Left ventricle myocardium superior (tissue), 1 donor: Measurements from ENCODE around the gene CKS1B. TPM values are rescaled to one million over a fixed set of nuclear protein-coding genes. Genes with fewer than 3 reads are reported as not detected.

Experiments used
- ATAC-seq: fragments of 200-7000 bp; cut with Tn5 transposase; one replicate; pipeline ENCODE4 v1.9.1; 2020; ENCODE audit warnings: mild to moderate bottlenecking, moderate library complexity
- DNase-seq: peaks from one replicate; pipeline ENCODE4 v3.0.0-alpha.2; 2020
- intact Hi-C: fragments of 100-400 bp; cut with micrococcal nuclease; formaldehyde crosslinking; loops from one replicate; pipeline ENCODE4 v1.11.0; 2022
- total RNA-seq: library from RNA; stranded (reverse); fragmentation: NEBNext Ultra II Directional; extraction: Animal tissue kit (Norgen Biotek cat#: 25700); gene quantifications from one replicate; pipeline ENCODE4 v1.2.1, GENCODE V29; 2021
- donor health status: DM: no; HTN: yes; CAD: no; lungs with severe emphysema.

Gene CKS1B
- total RNA-seq, 1 donor from 2014 or later: 16.7 TPM

DNA sequence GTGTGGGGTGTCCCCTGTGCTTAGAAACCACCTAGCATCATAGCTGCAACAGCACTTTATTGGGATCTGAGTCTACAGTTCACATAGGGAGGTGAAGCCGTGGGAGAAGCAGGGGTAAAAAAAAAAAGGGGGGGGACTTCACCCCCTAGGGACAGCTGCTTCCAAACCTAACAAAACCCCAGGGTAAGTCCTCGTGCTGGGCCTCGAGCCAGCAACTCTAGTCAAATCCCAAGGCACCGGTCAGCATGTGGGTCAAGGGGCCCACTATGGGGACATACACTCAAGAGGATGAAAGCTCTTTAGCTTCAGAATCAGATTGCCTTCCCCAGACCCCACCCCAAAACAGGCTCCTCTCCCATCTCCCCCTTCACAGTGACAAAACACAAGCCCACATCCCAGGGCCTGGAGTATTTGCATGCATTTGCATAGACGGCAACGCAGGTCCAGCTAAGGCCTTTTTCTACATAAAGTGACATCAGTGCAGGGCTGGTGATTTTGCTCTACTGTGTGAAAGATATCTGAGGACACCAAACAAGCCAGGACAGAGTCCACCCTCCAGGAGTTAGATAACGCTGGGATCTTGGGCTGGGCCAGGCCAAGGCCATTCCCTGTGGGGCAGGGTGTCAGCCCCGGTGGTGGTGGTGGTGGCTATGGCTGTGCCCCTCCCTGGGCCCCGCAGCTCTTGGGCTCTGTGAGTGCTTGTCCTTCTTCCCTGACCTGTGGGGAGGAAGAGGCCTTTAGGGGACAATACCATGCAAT, 29.9 kb upstream of the CKS1B start:
- ATAC-seq (peak; percentile 10), DNase-seq (peak; percentile 48)
- intact Hi-C loops: no loop called here

DNA sequence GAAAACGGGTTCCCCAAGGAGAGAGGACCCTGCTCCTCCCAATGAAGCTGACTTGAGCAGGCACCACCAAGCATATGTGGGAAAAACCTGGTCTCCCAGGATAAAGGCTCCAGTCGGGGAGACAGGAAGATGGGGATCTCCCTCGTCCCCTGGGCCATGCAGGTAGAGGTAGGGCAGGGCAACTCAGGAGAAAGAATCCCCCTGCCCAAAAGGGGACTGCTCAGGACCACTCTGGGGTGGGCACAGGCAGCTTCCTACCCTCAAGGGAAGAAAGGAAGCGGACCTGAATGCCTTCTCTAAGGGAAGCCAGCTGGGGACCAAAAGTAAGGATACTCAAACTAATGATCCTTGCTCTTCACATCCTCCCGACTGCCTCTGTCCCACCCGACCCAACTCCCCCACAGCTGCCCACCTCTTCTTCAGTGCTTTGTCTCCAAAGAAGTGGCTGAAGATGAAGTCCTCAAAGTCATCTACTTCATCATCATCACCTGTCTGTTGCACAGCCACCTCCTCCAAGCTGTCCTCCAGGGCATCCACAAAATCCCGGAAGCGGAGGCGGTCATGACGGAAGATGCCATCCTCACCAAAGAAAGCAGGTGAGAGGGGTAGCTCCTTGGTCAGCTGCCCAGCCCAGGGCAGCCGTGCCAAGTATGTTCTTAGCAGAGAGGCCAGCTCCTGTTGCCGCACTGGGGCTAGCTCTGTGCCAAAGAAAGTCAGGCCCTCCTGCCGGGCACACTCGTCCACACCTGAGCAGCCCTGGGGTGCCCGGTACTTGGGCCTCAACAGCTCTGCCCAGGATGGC, 29.1 kb upstream of the CKS1B start:
- DNase-seq: no peak
- ATAC-seq: no peak
- intact Hi-C loops: no loop called here

DNA sequence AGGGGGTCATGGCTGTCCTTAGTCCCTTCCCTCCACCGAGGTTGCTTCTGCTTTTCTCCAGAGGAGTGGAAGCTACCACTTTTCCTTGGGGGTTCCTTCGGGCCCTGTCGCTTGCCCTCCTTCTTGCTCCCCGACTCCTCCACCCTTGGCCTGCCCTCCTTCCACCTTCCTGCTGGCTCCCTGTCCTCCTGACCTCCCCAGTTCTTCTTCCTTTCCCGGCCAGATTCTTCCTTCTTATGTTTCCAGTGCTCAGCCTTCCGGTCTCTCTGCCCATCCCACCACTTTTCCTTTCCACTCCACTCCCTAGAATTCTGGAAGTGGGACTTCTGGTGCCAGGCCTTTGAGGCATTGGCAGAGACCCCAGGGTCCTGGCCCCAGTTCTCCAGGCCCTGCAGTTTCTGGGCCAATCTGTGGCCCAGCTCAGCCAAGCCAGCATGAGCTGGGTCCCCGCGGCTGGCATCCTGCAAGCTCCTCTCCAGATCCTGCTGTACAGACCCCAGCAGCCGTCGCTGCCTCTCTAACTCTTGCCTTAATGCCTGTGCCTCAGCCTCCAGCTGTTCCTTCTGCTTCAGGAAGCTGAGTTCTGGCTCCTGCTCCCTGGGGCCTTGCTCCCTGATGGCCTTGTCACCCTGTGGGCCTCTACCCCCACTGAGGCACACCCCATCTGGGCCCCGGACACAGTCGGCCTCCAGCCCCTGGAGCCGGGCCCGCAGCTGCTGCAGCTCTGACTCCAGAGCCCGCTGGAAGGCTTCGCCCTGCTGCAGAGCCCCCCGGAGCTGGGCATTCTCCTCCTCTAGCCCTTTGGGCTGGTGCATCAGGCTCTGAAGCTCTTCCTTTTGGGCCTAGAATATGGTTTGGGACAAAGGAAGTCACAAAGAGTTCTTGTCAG, 28.3 kb upstream of the CKS1B start:
- DNase-seq (no peak), ATAC-seq (no peak)

DNA sequence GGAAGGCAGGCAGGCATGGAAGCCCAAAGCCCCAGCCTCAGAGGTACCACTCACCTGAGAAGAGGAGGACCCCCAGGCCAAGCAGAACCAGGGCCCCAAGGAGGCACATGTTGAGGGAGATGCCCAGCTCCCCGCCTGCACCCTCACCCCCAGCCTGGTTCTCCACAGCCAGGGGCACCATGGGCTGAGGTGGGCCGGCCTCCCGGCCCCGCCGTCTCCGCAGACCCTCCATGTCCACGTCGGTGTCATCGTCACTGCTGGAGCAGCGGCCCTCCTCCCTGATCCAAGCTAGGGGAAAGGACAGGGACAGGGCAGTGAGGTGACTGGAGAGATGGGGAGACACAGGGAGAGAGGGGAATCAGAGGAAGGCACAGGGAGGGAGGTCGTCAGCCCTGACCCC, 26.4 kb upstream of the CKS1B start:
- ATAC-seq (no peak), DNase-seq (peak; percentile 30)
- intact Hi-C loops: no loop called here

More for the DNA sequence above, 28.3 kb upstream of the CKS1B start:
- intact Hi-C loops: no loop called here

DNA sequence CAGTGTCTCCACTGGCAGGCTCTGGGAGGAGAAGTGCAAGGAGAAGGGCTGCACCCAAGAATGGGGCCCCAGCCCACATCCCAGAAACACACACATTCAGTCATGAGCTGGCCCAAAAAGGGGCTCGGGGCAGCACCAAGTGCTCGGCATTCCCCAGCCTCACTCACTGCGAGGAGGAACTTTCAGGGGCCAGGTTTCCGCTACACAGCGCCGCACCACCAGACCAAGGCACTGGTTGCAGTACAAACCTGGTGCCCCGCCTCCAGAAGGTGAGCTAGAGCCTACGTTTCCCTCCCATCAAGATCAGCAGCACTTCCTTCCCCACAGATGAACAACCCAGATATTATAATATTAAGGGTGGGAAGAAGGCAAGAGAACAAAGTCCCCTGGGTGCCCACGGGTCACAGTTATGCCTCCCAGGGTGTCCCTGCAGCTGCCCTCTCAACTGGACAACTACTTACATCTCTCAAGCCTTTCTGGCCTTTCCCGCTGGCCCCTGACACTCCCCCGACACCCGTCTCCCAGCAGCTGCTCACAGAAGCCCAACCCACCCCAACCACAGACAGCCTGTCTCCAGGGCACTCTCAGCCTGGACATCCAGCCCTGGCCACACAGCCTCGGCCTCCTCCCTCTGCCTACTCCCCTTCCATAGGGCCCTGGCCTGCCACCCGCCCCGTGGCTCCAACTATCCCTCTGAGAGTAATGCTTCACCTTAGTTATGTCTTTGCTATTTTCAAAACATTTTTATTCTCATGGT, 22.4 kb upstream of the CKS1B start:
- ATAC-seq (no peak), DNase-seq (no peak)
- intact Hi-C loops: no loop called here

DNA sequence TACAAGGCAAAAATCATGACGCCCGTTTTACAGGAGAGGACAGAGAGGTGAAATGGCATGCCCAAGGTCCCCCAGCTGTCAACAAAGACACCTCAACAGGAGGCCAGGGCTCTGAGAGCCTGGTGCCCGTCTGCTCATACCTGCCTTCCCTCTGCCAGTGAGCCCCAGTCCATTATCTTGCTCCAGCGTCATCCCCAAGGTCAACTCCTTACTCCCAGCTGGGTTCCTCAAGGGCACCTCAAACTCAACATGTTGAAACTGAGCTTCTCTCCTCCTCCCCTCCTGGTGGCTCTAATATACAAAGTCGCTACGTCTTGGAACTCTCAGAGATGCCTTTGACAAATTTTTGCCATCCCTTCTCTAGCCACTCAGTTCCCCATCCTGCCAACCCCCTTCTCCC, 21.8 kb upstream of the CKS1B start:
- no peak for ATAC-seq
- intact Hi-C loops: no loop called here
- no peak for DNase-seq

DNA sequence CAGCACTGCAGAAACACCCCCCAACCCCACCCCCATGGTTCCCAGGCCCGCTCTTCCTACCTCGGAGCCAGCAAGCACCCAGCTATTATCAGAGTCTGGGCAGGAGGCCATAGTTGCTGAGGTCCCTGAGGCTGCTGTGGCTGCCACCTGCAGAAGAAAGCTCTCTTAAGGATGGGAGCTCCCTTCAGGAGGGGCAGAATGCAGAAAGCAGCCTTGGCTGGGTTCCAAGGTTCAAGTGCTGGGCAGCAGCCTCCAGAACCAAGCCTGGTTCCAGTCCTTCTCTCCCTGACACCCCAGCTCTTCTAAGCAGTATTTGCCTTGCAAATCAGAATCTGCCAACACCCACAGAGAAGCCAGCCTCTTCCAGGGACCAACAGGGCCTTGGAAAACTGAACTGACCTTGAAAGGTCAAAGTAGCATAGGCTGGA, 20.9 kb upstream of the CKS1B start:
- DNase-seq (no peak), ATAC-seq (no peak)
- intact Hi-C loops: no loop called here

DNA sequence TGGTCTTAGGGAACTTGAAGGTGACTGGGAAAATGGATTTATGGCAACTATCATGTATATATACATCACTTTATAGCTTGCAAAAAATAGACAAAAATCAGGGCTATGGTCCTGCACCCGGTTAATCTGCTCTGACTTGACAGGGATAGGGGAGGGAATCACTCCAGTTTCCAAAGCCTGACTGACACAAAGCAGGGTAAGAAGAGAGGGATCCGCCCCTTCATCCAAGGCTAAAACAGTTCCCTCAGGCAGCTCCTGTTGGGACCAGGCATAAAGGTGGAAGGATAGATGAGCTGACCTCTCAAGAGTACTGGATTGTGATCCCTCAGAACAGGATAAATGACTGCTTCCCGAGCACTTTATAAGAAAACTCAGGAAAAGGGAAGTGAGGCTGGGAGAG, 19.9 kb upstream of the CKS1B start:
- ATAC-seq (no peak), DNase-seq (no peak)
- intact Hi-C loops: no loop called here

DNA sequence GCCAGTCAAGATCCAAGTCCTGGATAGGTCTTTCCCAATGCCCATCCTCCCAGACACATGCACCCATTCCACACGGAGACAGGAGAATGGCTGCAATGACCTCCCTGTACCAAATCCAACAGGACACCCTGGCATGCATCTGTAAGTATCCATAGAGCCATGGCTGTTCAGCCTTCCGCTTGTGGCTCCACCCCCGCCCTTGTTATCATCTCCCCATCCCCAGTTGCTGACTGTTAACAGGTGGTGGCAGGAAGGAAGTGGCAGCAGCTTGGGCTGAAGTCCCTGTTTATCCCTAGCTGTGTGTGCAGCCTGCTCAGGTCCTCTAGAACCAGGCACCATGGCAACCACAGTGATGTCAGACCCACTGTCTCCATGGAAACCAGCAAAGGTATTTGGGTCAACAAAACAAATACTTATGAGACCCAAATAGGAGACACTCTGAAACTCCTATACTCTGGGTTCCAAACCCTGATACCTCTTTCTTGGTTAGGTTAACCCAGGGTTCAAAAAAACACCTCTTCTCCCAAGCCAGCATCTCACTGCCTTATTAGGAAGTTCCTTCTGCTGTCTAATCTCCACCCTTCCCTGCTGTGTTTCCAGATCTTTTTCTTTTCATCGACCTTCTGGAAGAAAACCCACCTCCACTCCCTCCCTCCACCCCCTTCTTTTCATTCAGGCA, 19.3 kb upstream of the CKS1B start:
- intact Hi-C loops: no loop called here

DNA sequence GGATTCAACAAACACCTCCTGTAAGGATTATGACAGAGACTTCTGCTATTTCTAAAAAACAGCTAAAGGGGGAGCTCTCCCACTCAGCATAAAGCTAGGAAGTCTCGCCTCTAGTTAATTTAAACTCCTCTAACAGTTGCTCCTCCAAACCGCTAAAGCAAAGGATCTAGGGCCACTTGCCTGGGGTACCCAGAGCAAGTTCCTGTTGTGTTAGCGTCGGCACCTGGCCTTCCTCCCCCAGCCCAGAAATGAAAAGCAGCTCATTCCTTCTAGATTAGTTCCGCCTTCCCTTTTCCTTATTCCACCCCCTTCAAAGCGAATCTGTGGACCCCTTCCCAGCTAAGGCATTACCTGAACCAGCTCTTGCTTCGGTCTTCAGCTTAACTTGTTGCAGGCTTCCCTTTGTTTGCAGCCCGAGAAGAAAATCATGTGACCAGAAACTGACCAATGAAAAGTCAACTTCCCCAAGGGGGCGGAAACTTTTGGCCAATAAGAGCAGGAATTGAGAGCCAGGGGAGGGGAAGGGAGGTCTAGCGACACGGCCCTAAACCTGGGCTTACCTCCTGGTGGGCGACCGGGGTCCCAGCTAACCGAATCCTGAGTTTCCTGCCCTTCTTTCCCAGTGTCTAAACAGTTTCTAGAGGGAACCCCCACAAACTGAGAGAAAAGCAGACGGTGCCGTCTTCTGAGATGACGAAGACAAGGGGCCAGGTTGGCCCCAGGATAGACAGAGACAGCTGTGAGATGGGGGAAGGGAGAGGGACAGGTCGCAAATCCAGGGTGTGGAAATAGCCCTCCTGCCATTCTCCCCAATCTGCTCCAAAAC, 18.6 kb upstream of the CKS1B start, which contains the start of gene PBXIP1:
Gene PBXIP1 (minus strand): TSS at position 382 of the 826 bp plus-strand sequence. CDS start 2,378 bp downstream, outside the sequence.
- intact Hi-C loops: no loop called here

More for the DNA sequence above, 19.3 kb upstream of the CKS1B start:
- ATAC-seq (no peak), DNase-seq (peak; percentile 36)

DNA sequence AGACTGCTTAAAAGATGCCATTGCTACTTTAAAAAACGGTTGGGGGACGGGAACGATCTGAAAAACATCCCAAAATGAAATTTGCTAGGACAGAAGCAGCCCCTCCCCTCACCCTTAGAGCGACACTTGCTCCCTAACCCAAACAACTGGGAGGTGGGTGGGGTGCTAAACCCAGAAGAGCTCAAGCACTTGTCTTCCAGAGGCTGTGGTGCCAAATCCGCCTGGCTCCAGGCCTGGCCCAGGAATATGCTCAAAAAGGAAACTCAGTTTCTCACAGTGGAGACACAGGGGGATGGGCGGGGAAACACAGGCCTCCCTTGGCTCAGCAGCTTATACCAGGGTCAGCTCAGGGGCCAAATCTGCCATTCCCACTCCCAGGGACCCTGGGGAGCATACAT, 17.9 kb upstream of the CKS1B start:
- DNase-seq: peak; percentile 65
- intact Hi-C loops: no loop called here
- ATAC-seq: peak; percentile 35

More for the DNA sequence above, 18.6 kb upstream of the CKS1B start, which contains the start of gene PBXIP1:
- peak; percentile 87 for ATAC-seq
- DNase-seq: peak; percentile 51

DNA sequence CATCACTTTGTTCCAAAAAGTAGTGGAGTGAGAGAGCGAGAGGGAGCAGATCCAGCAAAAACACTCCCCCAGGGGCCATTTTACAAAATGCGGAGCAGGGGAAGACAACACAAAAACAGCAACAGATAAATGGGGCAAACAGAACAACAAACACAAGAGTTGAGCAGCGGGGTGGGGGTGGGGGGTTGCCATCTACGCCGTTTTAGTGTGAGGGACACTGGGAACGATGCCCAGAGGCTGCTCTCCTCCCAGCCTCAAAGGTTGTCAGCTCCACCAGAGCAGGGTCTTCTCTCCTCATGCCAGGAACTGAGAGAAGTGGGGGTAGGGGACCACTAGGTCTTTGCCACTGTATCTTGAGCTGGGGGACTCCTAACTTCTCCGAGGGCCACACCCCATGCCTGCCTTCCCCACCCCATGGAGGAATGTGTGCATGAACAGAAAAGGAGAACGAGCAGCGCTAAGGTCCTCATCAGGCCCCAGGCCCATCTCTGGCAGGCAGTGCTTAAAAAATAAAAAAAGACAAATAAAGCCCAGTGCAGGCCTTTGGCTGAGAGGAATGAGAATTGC, 17.3 kb upstream of the CKS1B start:
- DNase-seq (no peak), ATAC-seq (no peak)
- intact Hi-C loops: no loop called here

DNA sequence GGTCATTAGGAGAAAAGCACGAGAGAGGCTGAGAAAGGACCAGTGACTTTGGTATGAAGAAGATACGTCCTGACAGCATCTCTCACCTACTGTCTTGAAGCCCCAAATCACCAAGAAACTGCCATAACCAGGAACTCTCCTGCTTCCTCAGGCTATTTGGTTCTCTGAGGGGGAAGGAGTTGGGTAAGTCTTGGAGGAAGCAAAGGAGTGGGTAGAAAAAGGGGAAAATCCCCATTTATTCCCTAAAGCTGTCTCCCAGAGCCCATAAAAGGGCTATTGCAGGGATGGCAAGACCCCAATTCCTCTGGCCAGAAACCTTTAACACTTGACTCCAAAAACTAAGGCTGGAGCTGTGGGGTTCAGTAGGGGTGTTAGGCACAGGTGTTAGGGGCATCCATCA, 16.4 kb upstream of the CKS1B start:
- no peak for DNase-seq
- ATAC-seq: no peak
- intact Hi-C loops: no loop called here

DNA sequence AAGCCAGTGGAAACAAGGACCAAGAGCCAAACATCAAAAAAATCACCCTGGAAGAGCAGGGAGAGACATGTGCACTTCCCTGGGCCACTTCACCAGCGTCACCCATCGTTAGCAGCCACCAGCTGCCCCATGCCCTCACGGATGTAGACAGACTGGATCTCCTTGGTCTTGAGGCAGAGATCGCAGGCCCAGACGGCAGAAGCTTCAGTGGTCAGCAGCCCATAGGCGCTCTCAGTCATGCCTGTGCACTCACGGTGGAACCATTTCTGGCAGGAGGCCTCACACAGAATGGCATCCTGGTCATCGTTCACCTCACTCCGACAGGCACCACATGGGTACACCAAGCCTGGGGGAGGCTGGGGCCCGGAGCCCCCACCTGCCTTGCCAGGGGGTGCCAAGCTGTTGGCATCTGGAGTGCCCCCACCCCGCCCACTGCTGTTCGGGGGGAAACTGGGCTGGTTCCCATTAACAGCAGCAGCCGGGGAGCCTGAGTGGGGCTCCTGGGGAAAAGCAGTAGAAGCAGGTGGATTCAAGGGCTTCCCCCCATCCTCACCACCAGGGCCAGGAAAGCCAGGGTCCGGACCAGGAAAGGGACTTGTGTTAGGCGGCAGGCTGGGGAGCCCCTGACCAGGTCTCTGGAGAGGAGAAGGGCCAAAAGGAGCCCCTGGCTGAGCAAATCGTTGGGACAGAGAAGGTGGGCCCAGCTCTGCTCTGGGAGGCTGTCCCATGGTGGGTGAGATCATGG, 15.6 kb upstream of the CKS1B start:
- no peak for DNase-seq
- intact Hi-C loops: no loop called here
- no peak for ATAC-seq

DNA sequence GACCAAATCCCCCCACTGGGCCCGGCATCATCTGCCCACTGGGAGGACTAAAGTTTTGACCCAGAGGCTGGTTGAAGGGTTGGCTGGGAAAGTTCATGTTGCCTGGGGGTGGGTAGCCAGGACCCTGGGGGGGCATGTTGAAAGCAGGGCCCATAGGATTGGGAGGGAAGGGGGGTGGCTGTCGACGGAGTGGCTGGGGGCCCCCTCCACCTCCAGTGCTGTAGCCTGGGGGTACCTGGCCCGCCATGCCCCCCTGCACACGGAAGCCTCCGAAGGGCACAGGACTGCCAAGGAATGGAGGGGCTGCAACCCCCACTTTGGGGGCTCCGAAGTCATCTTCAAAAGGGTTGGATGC, 15.1 kb upstream of the CKS1B start:
- no peak for DNase-seq
- intact Hi-C loops: no loop called here
- ATAC-seq: no peak

DNA sequence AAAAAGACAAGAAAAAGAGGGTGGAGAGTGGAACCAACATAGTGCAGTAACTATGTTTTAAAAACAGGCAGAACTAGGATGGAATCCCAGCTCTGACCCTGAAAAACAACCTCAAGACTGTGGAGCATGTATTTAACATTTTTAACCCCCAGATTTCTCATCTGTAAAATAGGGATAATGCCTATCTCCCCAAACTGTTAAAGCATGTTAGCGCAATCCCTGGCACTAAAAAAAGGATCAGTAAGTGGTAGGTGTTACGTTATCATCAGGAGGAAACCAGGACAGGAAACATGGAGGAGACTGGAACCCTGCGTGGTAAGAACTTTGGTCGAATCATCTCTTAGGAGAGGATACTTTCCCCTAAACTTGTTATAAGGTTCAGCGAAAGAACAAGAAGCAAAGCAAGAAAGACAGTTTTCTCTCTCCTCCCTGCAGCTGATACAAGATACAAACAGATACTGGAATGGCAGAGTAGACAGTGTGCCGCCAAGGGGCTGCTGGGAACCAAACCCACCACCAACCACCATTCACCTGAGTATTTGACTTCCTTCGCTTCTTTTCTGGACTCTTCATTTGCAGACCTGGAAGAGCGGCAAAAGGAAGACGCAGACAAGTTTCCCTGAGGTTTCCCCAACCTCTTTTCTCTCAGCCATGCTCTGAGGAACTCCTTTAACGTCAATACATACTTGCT, 13.9 kb upstream of the CKS1B start:
- ATAC-seq: no peak
- intact Hi-C loops: no loop called here
- no peak for DNase-seq
